OCI-LY1 (cell line): ENCODE data around the gene PDPR.
"Not testable (repeated sequence)": the region's sequence is repeated elsewhere in the genome, so short reads cannot be mapped to it uniquely, and the experiment has no call there.

ENCODE experiments used
- H2AFZ ChIP-seq: fragments of 200-600 bp; sonication (generic), shearing (Covaris generic); 2 replicates; pipeline ENCODE4 v1.6.0; 2014; ENCODE audit warnings: antibody characterized with exemption, mild to moderate bottlenecking, low read length
- H3F3A ChIP-seq: fragments of 200-600 bp; sonication (generic), shearing (Covaris generic); 2 replicates; pipeline ENCODE4 v1.6.0; 2014; ENCODE audit warnings: mild to moderate bottlenecking, antibody characterized with exemption, low read length, moderate library complexity; ENCODE audit not compliant: insufficient read depth
- H3K27ac ChIP-seq: fragments of 200-600 bp; sonication (generic); 2 replicates; pipeline ENCODE4 v1.5.1; 2014; ENCODE audit warnings: low read length, mixed run types, mild to moderate bottlenecking, low read depth; ENCODE audit not compliant: poor library complexity, severe bottlenecking
- H3K27me3 ChIP-seq: fragments of 200-600 bp; sonication (generic); 2 replicates; pipeline ENCODE4 v1.6.0; 2014; ENCODE audit warnings: antibody characterized with exemption, mild to moderate bottlenecking, low read length, moderate library complexity; ENCODE audit not compliant: insufficient read depth
- H3K36me3 ChIP-seq: fragments of 200-600 bp; sonication (generic); 2 replicates; pipeline ENCODE4 v1.6.1; 2014; ENCODE audit warnings: mild to moderate bottlenecking, antibody characterized with exemption, low read length, moderate library complexity, mixed read lengths; ENCODE audit not compliant: insufficient read depth
- H3K4me1 ChIP-seq: fragments of 200-600 bp; sonication (generic); 2 replicates; pipeline ENCODE4 v1.5.1; 2014; ENCODE audit warnings: mild to moderate bottlenecking, low read length, moderate library complexity; ENCODE audit not compliant: insufficient read depth, severe bottlenecking
- H3K4me2 ChIP-seq: fragments of 200-600 bp; sonication (generic), shearing (Covaris generic); 2 replicates; pipeline ENCODE4 v1.6.1; 2014; ENCODE audit warnings: low read length
- H3K4me3 ChIP-seq: fragments of 200-600 bp; sonication (generic); 2 replicates; pipeline ENCODE4 v1.5.1; 2014; ENCODE audit warnings: low read length, low read depth, mild to moderate bottlenecking, mixed read lengths; ENCODE audit not compliant: poor library complexity, severe bottlenecking
- H3K79me2 ChIP-seq: fragments of 200-600 bp; shearing (Covaris generic); 2 replicates; pipeline ENCODE4 v1.6.1; 2016; ENCODE audit warnings: mixed run types, low read length, mixed read lengths; ENCODE audit not compliant: insufficient read depth
- H3K9ac ChIP-seq: fragments of 200-600 bp; sonication (generic), shearing (Covaris generic); 2 replicates; pipeline ENCODE4 v1.6.1; 2014; ENCODE audit warnings: mild to moderate bottlenecking, low read length, mixed read lengths
- H3K9me2 ChIP-seq: fragments of 200-600 bp; sonication (generic), shearing (Covaris generic); 2 replicates; pipeline ENCODE4 v1.6.1; 2014; ENCODE audit warnings: low read depth, mild to moderate bottlenecking, low read length, mixed read lengths
- H3K9me3 ChIP-seq: fragments of 200-600 bp; shearing (Covaris generic); 2 replicates; pipeline ENCODE4 v1.6.1; 2014; ENCODE audit warnings: low read length, mixed read lengths
- H4K20me1 ChIP-seq: fragments of 200-600 bp; sonication (generic), shearing (Covaris generic); 2 replicates; pipeline ENCODE4 v1.6.0; 2016; ENCODE audit warnings: mild to moderate bottlenecking, low read length; ENCODE audit not compliant: insufficient read depth

The PDPR gene

GRCh38 chr16:70113982-70114826 lies at the start of gene PDPR:
Gene PDPR, plus strand, starts transcription at chr16:70114332. Its CDS starts 6,161 bp downstream, at chr16:70120493.
- H3K36me3 ChIP-seq, H2AFZ ChIP-seq: not testable (repeated sequence)

GRCh38 chr16:70064841-70065370 lies 49.2 kb upstream of the PDPR start:
- H3K9ac ChIP-seq, result peak overlapping the region; percentile 75
- H4K20me1 ChIP-seq, H3K79me2 ChIP-seq, H3F3A ChIP-seq, H3K4me1 ChIP-seq, H2AFZ ChIP-seq, H3K27me3 ChIP-seq, H3K27ac ChIP-seq, H3K9me2 ChIP-seq, H3K36me3 ChIP-seq, H3K9me3 ChIP-seq: not testable (repeated sequence)
- peak overlapping the region; percentile 68 for H3K4me3 ChIP-seq
- H3K4me2 ChIP-seq, result peak overlapping the region; percentile 95

More at GRCh38 chr16:70113982-70114826, at the start of gene PDPR:
- H3K79me2 ChIP-seq, H3K27me3 ChIP-seq, H4K20me1 ChIP-seq, H3K4me1 ChIP-seq, H3K27ac ChIP-seq, H3F3A ChIP-seq, H3K9me2 ChIP-seq, H3K9me3 ChIP-seq: not testable (repeated sequence)
- Histone ChIP-seq H3K9ac (peak within 1 kb of the TSS; percentile 80), H3K4me2 (peak within 1 kb of the TSS; percentile 80), H3K4me3 (peak within 1 kb of the TSS; percentile 81)

- not testable (repeated sequence) for H3K9me3 ChIP-seq, H3K4me1 ChIP-seq, H3K27me3 ChIP-seq, H2AFZ ChIP-seq, H3K36me3 ChIP-seq, H3K27ac ChIP-seq, H3K79me2 ChIP-seq, H3F3A ChIP-seq, H3K9me2 ChIP-seq, H4K20me1 ChIP-seq
- H3K4me2 ChIP-seq, result peak overlapping the region; percentile 95
- H3K4me3 ChIP-seq, result peak overlapping the region; percentile 68
- H3K9ac ChIP-seq, result peak overlapping the region; percentile 75
Observed at GRCh38 chr16:70065376-70065745, 48.8 kb upstream of the PDPR start.

- H3K4me3 ChIP-seq, result peak overlapping the region; percentile 68
- not testable (repeated sequence) for H3K9me3 ChIP-seq, H2AFZ ChIP-seq, H3K79me2 ChIP-seq, H3F3A ChIP-seq, H3K9me2 ChIP-seq, H3K27me3 ChIP-seq, H4K20me1 ChIP-seq, H3K4me1 ChIP-seq, H3K27ac ChIP-seq, H3K36me3 ChIP-seq
- peak overlapping the region; percentile 95 for H3K4me2 ChIP-seq
- peak overlapping the region; percentile 75 for H3K9ac ChIP-seq
Observed at GRCh38 chr16:70065746-70066658, 48.1 kb upstream of the PDPR start.

- H3K27ac ChIP-seq, H3K79me2 ChIP-seq, H4K20me1 ChIP-seq, H3F3A ChIP-seq, H3K9ac ChIP-seq, H3K27me3 ChIP-seq, H3K9me3 ChIP-seq, H3K4me1 ChIP-seq, H3K36me3 ChIP-seq, H3K9me2 ChIP-seq, H2AFZ ChIP-seq: not testable (repeated sequence)
- peak overlapping the region; percentile 47; the same call in 1 of the 2 replicates for H3K4me2 ChIP-seq
- peak overlapping the region; percentile 68 for H3K4me3 ChIP-seq
Observed at GRCh38 chr16:70066751-70067150, 47.4 kb upstream of the PDPR start.

- H3K4me1 ChIP-seq, H3F3A ChIP-seq, H3K27ac ChIP-seq, H3K9me3 ChIP-seq, H3K27me3 ChIP-seq, H2AFZ ChIP-seq, H3K4me2 ChIP-seq, H3K9me2 ChIP-seq, H3K36me3 ChIP-seq, H3K79me2 ChIP-seq, H4K20me1 ChIP-seq, H3K9ac ChIP-seq, H3K4me3 ChIP-seq: not testable (repeated sequence)
Observed at GRCh38 chr16:70079081-70079480, 35.1 kb upstream of the PDPR start.

- not testable (repeated sequence) for H3K36me3 ChIP-seq, H3K9me2 ChIP-seq, H3K4me3 ChIP-seq, H3K4me2 ChIP-seq, H4K20me1 ChIP-seq, H3K4me1 ChIP-seq, H3K9ac ChIP-seq, H2AFZ ChIP-seq, H3F3A ChIP-seq, H3K9me3 ChIP-seq, H3K27me3 ChIP-seq, H3K27ac ChIP-seq, H3K79me2 ChIP-seq
Observed at GRCh38 chr16:70081219-70081618, 32.9 kb upstream of the PDPR start.
